ENCODE measurements around the gene PITX1.

Gene PITX1

GRCh38 chr5:135041726-135042125 is 7.7 kb upstream of the PITX1 start:
- TF ChIP-seq EZH2phosphoT487 (IDR thresholded peaks at IDR 0.05; ENCODE audit: low read depth), result no peak
- TF ChIP-seq, protein P1, sequence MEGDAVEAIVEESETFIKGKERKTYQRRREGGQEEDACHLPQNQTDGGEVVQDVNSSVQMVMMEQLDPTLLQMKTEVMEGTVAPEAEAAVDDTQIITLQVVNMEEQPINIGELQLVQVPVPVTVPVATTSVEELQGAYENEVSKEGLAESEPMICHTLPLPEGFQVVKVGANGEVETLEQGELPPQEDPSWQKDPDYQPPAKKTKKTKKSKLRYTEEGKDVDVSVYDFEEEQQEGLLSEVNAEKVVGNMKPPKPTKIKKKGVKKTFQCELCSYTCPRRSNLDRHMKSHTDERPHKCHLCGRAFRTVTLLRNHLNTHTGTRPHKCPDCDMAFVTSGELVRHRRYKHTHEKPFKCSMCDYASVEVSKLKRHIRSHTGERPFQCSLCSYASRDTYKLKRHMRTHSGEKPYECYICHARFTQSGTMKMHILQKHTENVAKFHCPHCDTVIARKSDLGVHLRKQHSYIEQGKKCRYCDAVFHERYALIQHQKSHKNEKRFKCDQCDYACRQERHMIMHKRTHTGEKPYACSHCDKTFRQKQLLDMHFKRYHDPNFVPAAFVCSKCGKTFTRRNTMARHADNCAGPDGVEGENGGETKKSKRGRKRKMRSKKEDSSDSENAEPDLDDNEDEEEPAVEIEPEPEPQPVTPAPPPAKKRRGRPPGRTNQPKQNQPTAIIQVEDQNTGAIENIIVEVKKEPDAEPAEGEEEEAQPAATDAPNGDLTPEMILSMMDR (IDR thresholded peaks at IDR 0.05; ENCODE audit: low read depth, low read length), result no peak
- Histone ChIP-seq H2AFZ (ENCODE audit: low read depth, low read length) (no peak overlapping the region), H4K20me1 (ENCODE audit: insufficient read depth, low read length) (no peaks in the 10 kb centered on the region), H3K9ac (ENCODE audit: low read length) (no peak overlapping the region), H3K4me1 (ENCODE audit: low read length) (peaks cover 10% of the 10 kb centered on the region), H3K9me3 (ENCODE audit: insufficient read depth, low read length) (no peaks in the 10 kb centered on the region), H3K27ac (ENCODE audit: low read length) (no peak overlapping the region), H3K27me3 (ENCODE audit: low read depth, low read length) (no peaks in the 10 kb centered on the region), H3K4me3 (ENCODE audit: low read length) (no peak overlapping the region), H3K36me3 (replicated peaks; ENCODE audit: low read depth, low read length) (no peaks in the 10 kb centered on the region), H3K4me2 (ENCODE audit: low read length) (no peak overlapping the region), H3K79me2 (ENCODE audit: low read length) (no peaks in the 10 kb centered on the region)

GRCh38 chr5:135041145-135041587 is 7.1 kb upstream of the PITX1 start:
- Histone ChIP-seq H3K27me3 (ENCODE audit: low read depth, low read length) (no peaks in the 10 kb centered on the region), H3K27ac (ENCODE audit: low read length) (no peak overlapping the region), H3K36me3 (replicated peaks; ENCODE audit: low read depth, low read length) (no peaks in the 10 kb centered on the region), H3K4me1 (ENCODE audit: low read length) (peaks cover 10% of the 10 kb centered on the region), H3K9ac (ENCODE audit: low read length) (no peak overlapping the region), H4K20me1 (ENCODE audit: insufficient read depth, low read length) (no peaks in the 10 kb centered on the region), H3K4me2 (ENCODE audit: low read length) (no peak overlapping the region), H3K79me2 (ENCODE audit: low read length) (no peaks in the 10 kb centered on the region), H3K9me3 (ENCODE audit: insufficient read depth, low read length) (no peaks in the 10 kb centered on the region), H2AFZ (ENCODE audit: low read depth, low read length) (no peak overlapping the region), H3K4me3 (ENCODE audit: low read length) (no peak overlapping the region)
- no peak for TF ChIP-seq EZH2phosphoT487 (IDR thresholded peaks at IDR 0.05; ENCODE audit: low read depth)

DNA sequence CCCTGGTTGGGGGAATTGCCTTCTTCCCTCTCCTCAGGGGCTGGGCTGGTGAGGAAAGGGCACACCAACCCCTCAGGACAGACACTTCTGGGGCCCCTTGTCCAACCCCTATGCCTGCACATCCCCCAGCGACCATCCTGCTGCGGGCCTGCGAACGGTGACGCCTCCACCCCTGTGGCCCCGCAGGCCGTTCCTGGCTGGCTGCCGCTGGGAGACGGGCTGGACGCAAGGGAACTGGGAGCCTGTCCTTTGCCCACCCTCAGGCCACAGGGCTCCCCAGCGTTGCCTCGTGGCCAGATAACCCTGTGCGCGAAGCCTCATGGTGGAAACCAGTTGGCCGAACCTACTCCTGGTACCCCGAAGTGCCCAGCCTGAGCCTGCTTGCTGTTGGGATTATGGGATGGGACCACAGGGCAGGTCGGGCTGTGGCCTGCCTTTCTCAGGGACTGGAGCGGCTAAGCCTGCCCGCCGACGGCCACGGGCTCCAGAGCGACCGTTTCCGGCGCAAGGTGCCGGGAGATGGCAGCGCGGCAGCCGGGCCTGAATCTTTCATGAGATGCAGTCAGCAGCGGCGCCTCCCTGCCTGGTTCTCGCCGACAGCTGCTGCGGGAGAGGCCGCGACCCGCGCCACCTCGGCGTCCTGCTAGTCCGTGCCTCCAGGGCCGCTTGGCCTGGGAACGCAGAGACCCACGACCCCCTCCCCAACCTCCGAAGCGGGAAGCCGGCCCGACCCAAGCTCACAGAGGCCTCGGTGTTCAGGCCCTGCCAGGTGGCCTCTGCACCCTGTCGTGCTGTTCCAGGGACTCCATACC is 6.5 kb upstream of the PITX1 start:
- no peaks in the 10 kb centered on the region for H3K9me3 ChIP-seq (ENCODE audit: insufficient read depth, low read length)
- no peak overlapping the region for H3K27ac ChIP-seq (ENCODE audit: low read length)
- no peak overlapping the region for H3K4me3 ChIP-seq (ENCODE audit: low read length)
- H3K4me1 ChIP-seq (ENCODE audit: low read length), result peaks cover 4% of the 10 kb centered on the region
- H3K27me3 ChIP-seq (ENCODE audit: low read depth, low read length), result no peaks in the 10 kb centered on the region
- H3K4me2 ChIP-seq (ENCODE audit: low read length), result no peak overlapping the region
- H2AFZ ChIP-seq (ENCODE audit: low read depth, low read length), result no peak overlapping the region
- no peaks in the 10 kb centered on the region for H4K20me1 ChIP-seq (ENCODE audit: insufficient read depth, low read length)
- H3K36me3 ChIP-seq (replicated peaks; ENCODE audit: low read depth, low read length), result no peaks in the 10 kb centered on the region
- no peak for TF ChIP-seq EZH2phosphoT487 (IDR thresholded peaks at IDR 0.05; ENCODE audit: low read depth)
- TF ChIP-seq, protein P1 (IDR thresholded peaks at IDR 0.05; ENCODE audit: low read depth, low read length), result no peak
- no peaks in the 10 kb centered on the region for H3K79me2 ChIP-seq (ENCODE audit: low read length)
- no peak overlapping the region for H3K9ac ChIP-seq (ENCODE audit: low read length)

- TF ChIP-seq, protein P1 (IDR thresholded peaks at IDR 0.05; ENCODE audit: low read depth, low read length), result no peak
- no peak for TF ChIP-seq EZH2phosphoT487 (IDR thresholded peaks at IDR 0.05; ENCODE audit: low read depth)
- Histone ChIP-seq H3K27me3 (ENCODE audit: low read depth, low read length) (no peaks in the 10 kb centered on the region), H3K36me3 (replicated peaks; ENCODE audit: low read depth, low read length) (no peaks in the 10 kb centered on the region), H4K20me1 (ENCODE audit: insufficient read depth, low read length) (no peaks in the 10 kb centered on the region), H2AFZ (ENCODE audit: low read depth, low read length) (no peak overlapping the region), H3K4me3 (ENCODE audit: low read length) (no peak overlapping the region), H3K4me2 (ENCODE audit: low read length) (no peak overlapping the region), H3K27ac (ENCODE audit: low read length) (no peak overlapping the region), H3K9ac (ENCODE audit: low read length) (no peak overlapping the region), H3K79me2 (ENCODE audit: low read length) (0 out of 2 replicates have a peak, but pooled peaks cover under 1% of the 10 kb centered on the region), H3K4me1 (ENCODE audit: low read length) (0 out of 2 replicates have a peak, but pooled peaks cover under 1% of the 10 kb centered on the region), H3K9me3 (ENCODE audit: insufficient read depth, low read length) (no peaks in the 10 kb centered on the region)
These were observed 6.0 kb upstream of the PITX1 start for GRCh38 chr5:135040034-135040332.
